Fibroblast of skin of right quadriceps (primary cell): Measurements from ENCODE around the gene CD180.

Source experiments
- DNase-seq: peaks from one replicate; pipeline ENCODE4 v3.0.0-alpha.2; 2013

Gene CD180

DNA sequence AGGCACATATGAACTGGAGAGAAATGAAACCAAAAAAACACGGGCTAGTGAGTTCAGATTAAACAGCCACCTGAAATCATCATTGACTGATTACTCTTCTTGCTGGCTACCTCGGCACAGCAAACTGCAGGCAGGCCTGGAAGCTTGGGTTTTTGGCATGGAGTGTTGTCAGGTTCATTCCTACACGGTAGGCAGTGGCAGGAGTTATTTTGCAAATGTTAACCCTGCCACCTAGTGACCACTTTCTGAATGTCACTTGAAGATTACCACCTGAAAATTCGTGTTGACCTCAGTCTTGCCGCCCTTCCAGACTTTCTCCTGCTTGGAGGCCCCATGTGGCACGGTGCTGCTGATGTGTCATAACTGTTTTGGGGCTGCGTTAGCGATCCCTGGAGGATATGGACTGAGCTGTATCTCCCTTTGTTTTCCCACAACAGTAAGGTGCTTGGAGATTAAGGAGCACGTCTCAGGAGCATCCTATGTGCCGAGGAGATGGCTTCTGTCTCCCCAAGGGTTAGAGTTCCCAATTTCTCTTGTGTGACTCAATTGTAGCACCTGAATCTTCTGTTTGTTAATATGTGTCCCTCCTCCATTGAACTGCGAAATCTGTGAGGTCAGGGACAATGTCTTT, 12.7 kb upstream of the CD180 start:
- peak; percentile 70 for DNase-seq

DNA sequence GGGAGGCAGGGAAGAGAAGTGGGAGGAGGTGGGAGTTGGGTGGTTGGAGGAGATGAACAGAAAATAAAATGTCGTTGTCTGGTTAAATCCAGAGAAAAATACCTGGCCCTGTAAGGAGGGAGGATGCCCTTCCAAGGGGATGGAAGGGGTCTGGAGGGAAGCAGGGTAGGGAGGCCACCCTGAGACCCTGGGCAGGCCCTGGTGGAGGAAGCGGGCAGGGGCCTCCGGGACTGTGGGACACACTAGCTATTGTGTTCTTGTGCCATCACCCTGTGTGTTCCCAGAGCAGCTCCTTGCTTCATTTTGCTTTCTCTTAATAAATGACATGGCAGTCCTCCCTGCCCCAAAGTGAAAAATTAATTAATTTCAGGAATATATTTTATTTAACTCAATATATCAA, 11.8 kb upstream of the CD180 start:
- DNase-seq: no peak

DNA sequence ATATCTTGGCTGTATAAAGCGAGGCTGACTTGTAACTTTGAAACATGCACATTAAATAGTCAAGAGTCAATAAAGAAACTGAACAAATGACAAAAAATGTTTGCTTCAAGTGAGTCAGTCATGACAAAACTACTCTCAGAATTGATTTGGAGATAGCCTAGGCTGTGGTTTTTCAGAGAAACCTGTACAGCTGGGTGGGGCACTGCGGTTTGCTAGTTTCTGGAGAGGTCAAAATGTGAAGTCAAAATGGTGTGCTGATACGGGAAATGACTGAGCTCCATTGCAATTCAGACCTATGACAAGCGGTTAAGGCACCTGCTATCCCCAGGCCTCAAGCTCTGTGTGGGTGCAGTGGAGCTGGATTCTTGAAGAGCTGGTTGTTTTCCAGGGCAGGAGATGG, 10.3 kb upstream of the CD180 start:
- no peak for DNase-seq

DNA sequence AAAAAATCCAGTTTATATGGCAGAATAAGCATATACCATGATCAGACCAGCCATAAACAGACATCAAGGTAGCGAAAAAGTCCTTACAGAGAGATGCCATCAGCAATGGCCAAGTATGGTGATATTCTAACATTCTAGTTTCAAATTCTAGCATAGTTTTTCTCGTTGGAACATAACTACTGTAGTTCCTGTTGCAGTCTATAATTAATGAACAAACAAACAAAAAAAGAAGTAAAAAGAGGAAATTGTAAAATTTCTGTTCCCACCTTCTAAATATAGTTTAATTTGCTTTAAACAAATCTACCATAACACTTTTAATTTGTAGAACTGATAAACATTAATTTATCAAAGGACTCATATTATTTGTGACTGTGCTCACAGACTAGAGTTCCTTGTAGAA, 9.9 kb upstream of the CD180 start:
- DNase-seq: no peak

DNA sequence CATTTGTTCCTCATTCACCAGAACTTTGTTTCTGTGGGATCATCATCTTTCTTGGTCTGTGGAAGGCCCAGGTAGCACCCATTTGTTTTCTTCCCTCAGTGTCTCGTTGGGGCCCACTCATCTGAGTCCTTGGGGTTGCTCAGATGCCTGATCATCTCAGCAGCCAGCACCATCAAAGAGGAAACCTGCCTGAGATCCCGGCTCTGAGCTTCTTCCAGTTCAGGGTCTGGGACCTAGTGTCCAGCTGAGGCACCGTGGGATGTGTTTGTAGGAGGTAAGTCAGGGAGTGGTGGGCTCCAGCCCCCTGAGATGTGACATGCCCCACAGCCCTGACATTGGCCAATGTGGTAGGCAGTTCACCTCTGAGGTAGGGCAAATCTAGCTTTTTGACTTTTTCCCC, 9.4 kb upstream of the CD180 start:
- no peak for DNase-seq

DNA sequence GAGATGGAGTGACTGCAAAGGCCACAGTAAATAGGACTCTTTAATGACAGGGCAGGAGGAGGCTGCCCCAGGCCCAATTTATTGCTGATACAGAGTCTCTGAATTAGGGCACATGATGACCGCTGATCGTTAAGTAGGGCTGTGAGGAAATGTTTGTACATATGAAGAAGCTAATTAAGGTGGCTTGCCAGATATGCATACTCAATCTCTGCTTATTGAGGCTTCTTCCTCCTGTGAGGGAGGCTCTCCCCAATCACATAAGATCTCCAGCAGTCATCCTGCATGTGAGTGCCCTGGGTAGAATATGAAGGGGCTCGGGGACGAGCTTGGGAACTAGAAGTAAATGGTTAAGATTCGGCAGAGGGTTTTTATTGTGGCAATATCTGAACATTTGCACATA, 8.2 kb upstream of the CD180 start:
- DNase-seq: no peak

DNA sequence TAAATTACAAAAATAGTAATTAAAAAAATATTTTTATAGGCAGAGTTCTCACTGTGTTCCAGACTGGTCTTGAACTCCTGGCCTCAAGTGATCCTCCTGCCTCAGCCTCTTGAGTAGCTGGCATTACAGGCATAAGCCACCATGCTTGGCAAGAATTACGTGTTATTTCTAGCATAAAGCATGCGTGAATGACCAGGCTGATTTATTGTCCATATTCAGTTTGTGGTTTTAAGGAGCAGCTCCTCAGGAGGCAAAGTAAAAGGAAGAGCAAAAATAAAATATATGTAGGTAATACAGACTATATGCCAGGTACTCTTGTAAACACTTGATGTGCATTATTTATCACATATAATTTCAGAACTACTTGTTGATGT, 7.1 kb upstream of the CD180 start:
- DNase-seq: no peak

DNA sequence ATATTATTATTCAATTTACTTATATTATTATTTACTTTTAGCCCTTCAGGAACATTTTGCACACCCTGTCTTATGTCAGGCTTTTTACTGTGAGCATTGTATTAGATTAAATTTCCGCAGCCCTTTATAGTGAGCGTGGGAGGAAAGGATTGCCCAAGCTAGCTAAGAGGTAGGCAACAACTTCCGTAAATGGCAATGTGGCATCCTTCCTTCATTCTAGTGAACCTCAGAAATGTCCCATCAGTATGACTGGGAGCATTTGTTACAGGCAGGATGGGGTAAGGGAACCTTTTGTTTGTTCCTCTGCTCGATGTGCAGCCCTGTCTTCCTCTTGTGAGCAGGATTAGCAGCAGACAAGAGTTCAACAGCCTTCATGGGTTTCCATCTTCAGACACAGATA, 6.2 kb upstream of the CD180 start:
- no peak for DNase-seq

DNA sequence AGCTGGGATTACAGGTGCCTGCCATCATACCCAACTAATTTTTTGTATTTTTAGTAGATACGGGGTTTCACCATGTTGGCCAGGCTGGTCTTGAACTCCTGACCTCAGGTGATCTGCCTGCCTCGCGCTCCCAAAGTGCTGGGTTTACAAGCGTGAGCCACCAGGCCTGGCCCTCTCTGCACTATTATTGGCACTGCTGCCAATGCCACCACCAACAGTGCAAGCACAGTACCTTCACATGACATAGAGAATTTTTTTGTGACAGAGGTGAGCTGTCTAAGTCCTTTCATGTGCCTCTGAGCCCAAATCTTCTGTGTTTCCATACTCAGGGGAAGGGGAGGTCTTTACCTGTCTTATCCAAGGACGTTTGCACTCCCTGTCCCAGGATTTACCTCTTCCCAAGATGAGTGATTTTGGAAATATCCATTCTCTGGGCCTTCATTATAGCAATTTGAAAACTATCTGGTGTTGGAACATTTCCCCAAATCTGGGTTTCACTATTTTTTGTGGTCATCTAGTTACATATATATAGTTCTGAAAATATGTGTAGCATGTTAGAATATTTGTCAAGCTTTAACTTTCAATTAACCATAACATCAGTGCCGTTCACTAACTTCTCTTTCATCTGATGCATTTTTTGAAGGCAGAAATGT, 5.4 kb upstream of the CD180 start:
- DNase-seq: no peak

DNA sequence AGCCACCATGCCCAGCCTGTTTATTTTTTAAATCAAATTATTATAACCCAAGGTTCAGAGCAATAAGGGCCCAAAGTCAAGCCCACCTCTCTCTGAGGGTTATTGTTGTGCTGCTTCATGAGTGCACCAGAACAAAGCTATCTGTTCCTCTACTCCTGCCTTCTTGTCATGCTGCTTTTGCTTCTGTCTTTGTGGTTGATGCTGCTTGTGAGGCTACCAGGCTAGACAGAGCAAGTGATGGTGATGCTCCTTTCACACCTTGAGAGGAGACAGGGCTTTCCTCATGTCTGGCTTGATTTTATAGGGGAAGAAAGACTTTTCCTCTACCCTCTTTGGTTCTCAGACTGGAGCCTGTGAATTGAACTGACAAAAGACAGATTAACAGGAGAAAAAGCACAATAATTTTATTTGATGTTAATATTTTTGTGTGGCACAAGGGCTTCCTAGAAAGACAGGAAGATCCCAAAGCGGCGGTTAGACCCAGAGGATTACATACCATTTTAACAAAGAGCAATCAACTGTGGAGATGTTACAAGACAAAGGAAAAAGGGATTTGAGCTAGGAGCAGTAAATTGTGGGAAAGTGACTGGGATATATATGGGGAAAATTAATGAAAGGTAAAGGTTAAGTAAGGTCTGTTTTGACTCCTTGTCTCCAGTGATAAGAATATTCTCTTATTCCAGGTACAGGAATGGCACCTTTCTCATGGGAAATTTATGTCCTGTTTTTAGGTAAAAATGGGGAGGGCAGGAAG, 4.4 kb upstream of the CD180 start:
- DNase-seq: no peak

DNA sequence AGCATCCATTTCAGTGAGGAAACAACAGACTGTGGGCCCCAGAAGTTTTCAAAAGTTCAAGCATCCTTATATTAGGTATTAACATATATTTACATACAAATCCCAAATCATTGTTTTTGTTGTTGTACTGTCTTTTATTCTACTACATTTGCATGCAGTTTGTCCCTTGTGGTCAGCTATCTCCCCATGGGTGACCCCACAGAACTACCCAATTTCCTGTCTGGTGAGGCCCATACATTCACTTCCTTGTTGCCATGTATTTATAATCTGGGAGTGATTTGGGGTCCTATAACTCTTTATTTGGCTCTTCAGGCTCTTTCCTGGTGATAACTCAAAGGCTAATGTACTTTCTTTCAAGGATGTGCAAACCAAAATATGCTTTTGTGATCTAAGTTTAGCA, 3.3 kb upstream of the CD180 start:
- DNase-seq: no peak

DNA sequence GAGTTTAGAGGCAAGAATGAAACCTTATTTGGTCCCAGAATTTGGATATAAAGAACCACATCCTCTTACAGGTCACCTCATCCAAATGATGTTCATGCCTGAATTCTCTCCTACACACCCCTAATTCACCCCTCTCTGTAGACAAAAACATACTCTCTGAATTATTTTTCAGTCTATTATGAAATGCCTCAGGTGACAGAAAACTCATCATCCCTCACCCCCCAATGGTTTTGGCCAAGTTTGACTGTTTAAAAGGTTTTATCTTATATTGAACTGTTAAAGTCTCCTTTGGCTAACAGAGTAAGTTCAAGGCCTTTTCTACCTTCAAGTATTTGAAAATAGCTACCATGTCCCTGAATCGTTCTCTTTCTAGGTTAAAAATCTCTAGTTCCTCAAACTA, 2.3 kb upstream of the CD180 start:
- no peak for DNase-seq

DNA sequence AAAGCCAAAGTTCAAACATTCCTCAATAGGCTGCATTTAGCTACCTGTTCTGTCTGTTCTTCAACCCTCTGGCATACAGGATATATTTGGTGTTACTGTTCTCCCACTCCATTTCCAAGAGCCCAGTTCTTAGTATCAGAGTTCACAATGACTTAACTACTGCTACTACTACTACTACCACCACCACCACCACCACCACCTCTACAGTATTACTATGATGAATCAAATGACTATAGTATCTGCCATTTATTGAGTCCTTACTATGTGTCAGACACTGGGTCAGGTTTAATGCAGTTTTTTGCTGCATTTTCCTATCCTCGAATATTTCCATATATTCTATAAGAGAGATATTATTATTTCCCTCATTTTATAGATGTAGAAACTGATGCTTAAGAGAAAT, 937 bp upstream of the CD180 start:
- DNase-seq: no peak

DNA sequence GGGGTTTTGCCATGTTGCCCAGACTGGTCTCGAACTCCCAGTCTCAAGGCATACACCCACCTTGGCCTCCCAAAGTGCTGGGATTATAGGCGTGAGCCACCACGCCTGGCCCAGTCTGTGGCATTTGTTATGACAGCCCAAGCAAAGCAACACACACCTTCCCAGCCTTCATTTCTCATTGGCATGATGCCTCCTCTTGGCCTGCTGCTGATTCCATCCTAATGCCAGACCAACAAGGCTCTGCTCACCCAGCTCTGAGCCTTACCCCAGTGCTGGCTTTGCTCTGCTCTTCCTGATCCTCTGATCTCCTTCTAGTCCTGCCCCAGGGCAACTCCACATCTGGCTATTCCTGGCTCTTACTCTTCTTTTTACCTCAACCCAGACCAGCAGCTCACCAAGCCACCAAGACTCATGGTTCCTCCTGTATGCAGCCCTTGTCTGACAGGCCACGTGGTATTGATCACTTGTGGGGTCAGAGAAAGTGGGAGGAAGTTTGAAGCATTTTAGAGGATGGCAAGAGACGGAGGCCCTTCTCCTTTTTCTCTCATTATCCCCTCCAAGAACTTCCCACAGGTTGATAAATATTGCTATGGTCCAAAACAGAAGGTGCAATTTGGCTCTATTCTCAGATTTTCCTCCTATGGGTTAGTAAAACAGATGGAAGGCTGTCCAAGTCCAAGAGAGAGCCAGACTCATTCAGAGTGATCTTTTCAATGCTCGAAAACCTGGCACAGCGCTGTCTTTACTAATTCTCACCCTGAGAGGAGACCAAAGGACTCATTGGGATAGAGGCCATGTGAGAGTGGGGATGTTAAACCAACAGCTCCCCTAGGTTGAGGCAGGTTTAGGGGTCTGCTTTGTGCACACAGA, 958 bp downstream of the CD180 start:
- no peak for DNase-seq

DNA sequence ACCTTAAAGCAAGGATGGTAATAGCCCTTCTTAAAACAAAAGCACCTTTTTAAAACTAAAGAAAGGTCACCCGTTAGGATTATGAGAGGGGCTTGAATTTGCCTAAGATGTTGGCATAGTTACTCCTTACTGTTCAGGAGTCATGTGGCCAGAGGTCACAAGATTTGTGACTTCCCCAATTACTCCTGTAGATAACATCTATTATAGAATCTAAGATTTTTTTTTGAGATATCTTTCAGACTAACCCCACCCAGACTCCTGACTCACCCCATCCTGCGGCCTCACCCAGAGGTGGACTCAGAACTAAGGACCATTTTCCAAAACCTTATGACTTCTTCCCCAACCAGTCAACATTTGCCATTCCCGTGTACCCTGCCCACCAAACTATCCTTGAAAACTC, 2.4 kb downstream of the CD180 start:
- no peak for DNase-seq

DNA sequence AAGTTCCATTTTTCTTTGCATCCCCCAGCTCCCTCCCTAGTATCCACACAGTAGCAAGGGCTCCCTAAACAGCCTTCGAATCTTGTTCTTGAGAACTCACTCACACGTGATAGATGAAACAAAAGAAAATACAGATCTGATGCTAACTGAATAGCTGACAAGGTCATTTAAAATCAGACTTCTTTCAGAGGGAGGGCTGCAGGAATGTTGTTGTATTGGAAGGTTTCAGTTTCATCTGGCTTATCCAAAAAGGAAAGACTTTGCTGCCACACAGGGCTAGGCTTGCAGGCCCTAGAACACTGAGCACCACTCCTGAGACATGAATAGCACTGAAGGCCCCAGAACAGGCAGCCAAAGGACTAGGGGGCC, 3.2 kb downstream of the CD180 start:
- no peak for DNase-seq

DNA sequence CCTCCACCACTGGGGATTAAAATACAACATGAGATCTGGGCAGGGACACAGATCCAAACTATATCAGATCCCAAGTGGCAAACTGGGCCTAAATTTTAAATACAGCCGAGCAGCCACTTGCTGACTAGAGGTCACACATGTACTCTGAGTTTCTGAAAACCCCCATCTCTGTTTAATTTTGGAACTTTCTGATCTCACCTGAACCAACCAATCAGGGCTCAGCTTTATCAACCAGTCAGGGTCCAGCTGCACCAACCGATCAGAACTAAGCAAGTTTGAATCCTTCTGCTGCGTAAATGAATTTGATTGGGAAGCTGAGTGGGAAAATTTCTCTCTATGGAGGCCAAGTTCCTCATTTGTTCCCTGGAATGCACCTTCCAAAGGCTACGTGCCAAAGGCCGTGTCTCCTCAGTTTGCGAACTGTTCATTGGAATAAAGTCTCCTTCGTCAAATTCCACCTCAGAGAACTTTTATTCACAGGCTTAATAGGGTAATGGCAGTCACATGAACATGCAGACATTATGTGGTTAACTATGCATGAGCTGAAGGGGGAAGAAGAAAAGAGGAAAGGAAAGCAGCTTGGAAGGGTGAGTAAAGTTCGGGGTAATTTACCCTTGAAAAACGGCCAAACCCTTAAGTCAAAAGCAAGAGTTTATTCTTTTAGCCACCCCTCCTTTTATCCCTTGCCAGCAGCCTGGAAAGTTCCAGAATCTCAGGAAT, 3.7 kb downstream of the CD180 start:
- DNase-seq: no peak

DNA sequence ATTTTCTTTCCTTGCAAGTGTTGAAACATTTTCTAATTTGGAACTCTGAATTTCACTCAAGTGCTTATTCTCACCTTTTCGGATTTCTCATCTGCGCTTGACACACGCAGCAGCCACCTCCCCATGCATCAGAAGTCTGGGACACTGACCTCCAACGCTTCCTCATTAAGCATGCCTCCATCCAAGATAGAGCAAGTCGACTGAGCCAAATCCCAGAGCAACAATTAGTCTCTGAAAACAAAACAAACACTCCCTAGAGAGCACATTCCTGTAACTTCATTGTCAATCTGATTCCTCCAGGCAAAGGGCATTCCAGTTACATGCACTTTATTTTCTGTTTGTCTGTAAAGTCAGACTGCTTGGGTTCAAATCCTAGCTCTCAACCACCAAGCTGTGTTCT, 5.7 kb downstream of the CD180 start:
- DNase-seq: no peak

DNA sequence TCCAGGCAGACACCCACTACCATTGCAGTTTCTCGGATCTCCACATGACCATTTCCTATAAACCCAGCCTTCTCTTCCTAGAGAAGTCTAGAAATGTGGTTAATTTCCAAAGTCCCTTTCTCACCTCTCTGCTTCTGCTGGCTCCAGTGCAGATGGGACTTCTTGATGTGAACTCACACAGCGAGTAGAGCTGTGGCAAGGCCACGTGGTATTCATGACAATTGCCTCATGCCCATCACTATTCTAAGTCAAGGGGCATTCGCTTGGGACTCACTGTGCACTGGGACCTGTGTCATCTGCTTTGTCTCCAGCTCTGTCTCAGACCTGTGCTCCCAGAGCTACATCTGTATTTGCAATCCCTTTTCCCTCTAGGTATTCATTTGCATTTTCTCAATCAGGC, 6.2 kb downstream of the CD180 start:
- no peak for DNase-seq

DNA sequence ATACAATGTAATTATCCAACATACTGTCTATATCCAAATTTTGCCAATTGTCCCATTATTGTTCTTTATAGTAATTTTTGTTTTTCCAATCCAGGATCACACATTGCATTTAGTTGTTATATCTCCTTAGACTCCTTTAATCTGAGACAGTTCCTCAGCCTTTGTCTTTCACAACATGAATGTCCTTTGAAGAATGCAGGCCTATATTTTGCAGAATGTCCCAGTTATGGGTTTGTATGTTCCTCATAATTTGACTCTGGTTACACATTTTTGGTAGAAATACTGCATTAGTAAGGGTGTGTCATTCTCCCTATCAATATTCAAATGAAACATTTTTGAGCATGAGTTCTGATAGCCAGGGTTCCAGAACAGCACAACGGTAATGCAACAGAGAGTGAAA, 6.7 kb downstream of the CD180 start:
- DNase-seq: no peak

DNA sequence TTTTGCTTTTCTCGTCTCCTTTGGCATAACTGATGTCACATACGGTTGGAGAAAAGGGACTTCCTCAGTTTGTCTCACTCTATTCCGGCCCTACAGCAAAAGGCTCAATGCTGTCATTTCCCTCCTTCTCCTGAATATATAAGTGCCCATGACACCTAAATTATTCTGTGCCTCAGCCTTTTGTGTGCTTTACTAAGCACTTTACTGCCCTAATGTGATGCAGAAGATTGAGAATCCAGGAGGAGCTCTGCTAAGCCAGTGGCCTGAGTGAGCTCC, 7.6 kb downstream of the CD180 start:
- DNase-seq: no peak

DNA sequence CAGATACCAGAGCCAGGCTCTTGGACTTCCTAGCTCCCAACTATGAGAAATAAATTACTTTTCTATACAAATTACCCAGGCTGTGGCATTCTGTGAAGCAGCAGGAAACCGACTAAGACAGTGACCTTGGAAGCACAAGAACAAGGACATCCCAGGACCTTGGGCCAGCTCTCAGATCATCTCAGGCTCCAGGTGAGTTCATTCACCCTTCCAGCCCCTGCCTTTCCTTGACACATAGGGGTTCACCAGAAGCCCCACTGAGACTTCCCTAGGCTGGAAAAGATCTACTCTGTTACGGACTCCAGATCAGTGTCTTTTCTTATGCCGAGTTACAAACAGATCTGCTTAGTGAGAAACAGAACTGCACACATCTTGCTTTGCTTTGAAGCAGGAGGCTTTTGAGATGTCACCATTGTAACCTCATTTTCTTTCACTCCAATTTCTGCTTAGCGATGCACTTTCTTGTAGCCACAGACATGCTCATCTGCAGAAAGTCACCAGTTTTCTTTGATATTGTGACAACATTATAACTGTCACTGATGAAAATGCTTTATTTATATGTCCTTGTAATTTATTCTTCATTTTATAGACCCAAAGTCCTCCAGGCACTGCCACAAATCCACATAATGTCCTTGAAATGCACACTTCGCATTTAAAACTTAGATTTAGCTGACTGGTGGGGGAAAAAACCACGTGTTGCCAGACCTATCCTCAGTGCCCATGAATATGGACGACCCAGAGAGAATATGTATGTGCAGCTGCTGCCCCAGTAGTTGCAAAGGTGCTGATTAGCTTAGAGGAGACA, 8.1 kb downstream of the CD180 start:
- DNase-seq: no peak
